ACHN (cell line): ENCODE data around the gene TMBIM6.
A peak's percentile ranks its signal among the peaks of the same experiment; 100 is the strongest.
"Not testable (repeated sequence)": the region's sequence is repeated elsewhere in the genome, so short reads cannot be mapped to it uniquely, and the experiment has no call there.

Experiments used
- DNase-seq: peaks from one replicate; pipeline ENCODE4 v3.0.0-alpha.2; 2015
- in situ Hi-C: cut with HindIII; loops from 2 replicates; pipeline ENCODE4 v1.10.0; 2017; ENCODE audit warnings: low sequenced_read_pairs, low pct_ligation_motif_present, low pct_unique_long_range_greater_than_20kb

The TMBIM6 gene

DNA sequence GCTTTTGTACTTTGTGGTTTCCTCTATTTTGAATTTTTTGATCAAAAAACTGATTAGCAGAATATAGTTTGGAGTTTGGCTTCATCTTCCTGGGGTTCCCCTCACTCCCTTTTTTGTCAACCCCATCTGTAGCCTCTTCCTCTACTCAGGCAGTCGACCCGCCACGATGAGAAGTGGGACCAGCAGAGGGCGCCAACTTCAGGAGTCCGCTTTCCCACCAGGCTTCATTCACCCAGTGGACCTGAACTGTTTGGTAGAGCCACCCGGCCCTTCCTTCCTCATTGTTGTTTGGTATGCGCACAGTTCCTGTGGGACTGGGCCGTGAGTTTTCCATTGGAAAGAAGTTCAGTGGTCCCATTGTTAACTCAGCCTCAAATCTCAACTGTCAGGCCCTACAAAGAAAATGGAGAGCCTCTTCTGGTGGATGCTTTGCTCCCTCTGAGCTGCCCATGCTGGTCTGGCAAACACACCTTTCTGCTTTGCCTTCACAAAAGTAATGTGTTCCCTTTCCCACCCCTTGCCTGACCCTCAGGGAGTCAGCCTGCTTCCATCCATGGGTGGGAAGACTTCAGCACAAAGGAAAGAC is 21.7 kb downstream of the TMBIM6 start:
- peak; percentile 66 for DNase-seq
- in situ Hi-C loops = loop anchor here (10.0 kb wide), 1 partner anchor 72 kb away; no protein-coding TSS in a partner anchor

DNA sequence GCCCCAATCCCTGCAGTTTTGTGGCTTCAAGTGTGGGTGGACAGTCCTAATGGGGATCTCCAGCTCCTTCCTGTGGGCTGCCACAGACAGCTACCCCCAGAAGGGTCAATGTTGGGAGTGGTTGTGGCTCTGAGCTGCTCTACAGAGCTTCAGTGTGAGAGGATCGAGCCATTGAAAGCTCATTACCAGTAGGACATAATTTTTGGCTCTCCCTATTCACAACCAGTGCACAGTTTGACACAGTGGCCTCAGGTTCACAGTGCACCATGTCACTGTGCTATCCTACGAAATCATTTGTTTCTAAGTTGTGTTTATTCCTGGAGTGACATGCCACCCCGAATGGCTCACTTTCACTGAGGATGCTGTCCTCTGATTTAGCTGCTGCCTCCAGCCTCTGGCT is 22.8 kb downstream of the TMBIM6 start:
- in situ Hi-C loops = loop anchor here (10.0 kb wide), 1 partner anchor 71 kb away; no protein-coding TSS in a partner anchor
- no peak for DNase-seq

DNA sequence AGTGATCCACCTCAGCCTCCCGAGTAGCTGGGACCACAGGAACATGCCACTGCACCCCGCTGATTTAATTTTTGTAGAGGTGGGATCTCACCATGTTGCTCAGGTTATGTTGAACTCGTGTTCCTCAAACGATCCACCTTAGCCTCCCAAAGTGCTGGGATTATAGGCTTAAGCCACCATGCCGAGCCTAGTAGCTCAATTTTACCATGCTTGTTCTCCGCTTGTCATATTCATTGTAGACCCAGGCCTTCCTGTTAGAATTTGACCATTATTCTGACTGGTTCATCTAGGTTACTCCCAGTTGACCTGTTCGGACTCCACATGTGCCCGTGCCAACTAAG is 24.7 kb downstream of the TMBIM6 start:
- no peak for DNase-seq
- in situ Hi-C loops = loop anchor here (10.0 kb wide), 1 partner anchor 69 kb away; no protein-coding TSS in a partner anchor

GRCh38 chr12:49767333-49767732 is 26.0 kb downstream of the TMBIM6 start:
- in situ Hi-C loops = loop anchor here (10.0 kb wide), 1 partner anchor 67 kb away; no protein-coding TSS in a partner anchor
- DNase-seq = no peak

GRCh38 chr12:49773102-49773501 is 31.7 kb downstream of the TMBIM6 start:
- in situ Hi-C loops, DNase-seq: not testable (repeated sequence)

GRCh38 chr12:49776413-49776812 is 35.1 kb downstream of the TMBIM6 start:
- in situ Hi-C loops = no loop called here
- peak; percentile 84 for DNase-seq

DNA sequence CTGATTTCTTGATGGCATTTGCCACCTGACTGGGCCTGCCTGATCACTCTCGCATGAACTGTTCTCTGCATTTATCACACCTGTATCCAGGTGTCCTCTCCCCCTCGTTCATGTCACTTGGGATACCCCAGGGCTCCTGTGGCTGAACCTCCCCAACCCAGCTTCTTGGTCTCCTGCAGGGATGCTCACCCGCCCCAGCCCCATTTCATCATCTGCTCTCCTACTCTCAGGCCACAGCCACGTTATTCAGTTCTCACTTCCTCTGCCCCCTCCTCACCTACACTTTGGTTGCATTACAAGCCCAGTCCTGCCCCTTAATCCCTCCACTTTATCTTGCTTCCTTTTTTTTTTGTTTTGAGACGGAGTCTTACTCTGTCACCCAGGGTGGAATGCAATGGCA is 35.5 kb downstream of the TMBIM6 start:
- in situ Hi-C loops = no loop called here
- DNase-seq = no peak

DNA sequence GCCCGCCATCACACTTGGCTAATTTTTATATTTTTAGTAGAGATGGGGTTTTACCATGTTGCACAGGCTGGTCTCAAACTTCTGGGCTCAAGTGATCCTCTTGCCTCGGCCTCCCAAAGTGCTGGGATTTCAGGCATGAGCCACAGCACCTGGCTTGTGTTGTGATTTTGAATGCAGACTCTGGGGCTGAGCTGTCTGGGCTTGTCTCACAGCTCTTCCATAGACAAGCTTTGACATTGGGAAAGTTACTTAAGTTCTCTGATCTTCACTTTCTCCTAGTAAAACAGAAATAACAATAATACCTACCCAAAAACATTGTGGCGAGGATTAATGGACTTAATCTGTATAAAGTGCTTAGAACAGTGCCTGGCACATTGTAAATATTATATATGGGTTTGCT is 36.0 kb downstream of the TMBIM6 start:
- in situ Hi-C loops = no loop called here
- no peak for DNase-seq

DNA sequence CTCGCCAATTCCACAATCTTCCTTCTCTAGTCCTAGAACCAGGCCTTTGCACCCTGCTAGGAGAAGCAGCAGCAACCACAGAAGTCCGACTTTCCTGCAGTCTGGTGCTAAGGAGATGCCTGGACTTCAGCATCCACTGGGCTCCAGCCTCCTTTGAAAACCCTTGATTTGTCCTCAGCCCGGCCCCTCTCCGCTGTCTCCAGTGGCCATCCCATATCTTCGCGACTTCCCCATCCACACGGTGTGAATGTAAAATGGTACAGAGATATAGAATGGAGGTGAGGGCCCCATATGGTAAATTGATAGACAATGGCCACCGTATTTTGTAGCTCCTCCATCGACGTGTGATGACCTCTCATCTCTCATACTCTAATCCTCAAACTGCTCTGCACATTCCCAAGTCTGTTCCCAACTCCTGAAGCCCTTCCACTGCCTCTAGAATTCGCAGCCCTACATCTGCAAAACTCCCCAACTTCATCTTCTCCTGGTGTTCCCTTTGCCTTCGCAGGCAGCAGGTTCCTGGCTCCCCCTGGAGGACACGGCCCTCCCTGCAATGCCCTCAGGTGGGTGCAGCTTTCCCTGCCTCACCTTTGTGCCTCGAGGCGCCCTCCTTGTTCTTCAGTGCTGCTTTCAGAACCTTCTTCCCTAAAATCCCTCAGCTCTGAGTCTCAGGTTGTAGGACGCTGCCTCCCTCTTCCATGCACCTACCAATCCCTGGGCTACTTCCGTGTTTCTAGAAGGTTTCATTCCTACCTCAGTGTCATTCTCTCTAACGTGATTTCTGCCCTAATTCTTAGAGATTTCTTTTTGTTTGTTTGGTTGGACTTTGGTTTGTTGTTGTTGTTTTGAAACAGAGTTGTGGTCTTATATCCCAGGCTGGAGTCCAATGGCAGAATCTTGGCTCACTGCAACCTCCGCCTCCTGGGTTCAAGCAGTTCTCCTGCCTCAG is 36.7 kb downstream of the TMBIM6 start:
- peak; percentile 65 for DNase-seq
- in situ Hi-C loops = no loop called here

DNA sequence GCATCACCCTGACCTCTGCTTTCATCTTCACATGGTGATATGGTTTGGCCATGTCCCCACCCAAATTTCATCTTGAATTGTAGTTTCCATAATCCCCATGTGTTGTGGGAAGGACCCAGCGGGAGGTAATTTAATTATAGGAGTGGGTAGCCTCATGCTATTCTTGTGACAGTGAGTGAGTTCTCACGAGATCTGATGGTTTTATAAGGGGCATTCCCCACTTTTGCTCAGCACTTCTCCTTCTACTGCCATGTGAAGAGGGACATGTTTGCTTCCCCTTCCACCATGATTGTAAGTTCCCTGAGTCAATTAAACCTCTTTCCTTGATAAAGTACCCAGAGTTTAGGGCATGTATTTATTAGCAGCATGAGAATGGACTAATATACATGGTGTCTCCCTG is 38.2 kb downstream of the TMBIM6 start:
- in situ Hi-C loops = no loop called here
- no peak for DNase-seq

GRCh38 chr12:49780914-49781313 is 39.6 kb downstream of the TMBIM6 start:
- in situ Hi-C loops, DNase-seq: not testable (repeated sequence)

DNA sequence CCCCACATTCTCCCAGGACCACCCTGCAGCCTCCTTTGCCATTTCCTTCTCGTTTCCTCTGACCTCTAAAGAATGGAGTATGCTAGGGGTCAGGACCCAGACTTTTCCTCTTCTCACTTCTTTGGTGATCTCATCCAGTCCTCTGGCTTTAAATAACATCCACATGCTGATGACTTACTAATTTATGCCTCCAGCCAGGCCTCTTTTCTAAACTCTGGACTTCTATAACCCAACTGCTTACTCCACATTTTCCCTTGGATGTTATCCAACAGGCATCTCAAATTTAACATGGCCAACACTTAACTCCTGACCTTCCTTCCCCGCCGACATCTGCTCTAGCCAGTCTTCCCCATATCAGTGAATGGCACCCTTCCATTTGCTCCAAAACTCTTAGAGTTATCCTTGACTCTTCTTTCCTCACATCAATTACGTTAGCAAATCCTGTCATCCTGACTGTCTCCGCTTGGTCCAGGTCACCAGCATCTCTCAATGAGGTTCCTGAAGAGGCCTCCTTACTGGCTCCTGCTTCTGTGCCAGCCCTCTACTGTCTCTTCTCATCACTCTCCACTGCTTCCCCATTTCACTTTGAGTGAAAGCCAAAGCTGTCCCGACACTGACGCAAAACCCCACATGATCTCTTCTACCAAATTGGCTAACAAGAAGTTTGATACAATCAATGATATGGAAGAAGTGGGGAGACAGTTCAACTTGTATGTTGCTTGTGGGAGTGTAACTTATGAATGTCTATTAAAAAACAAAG is 42.7 kb downstream of the TMBIM6 start:
- in situ Hi-C loops = no loop called here

GRCh38 chr12:49784756-49785409 is 43.5 kb downstream of the TMBIM6 start:
- in situ Hi-C loops = no loop called here
- DNase-seq = no peak

More for the DNA sequence above, 42.7 kb downstream of the TMBIM6 start:
- no peak for DNase-seq

- in situ Hi-C loops = no loop called here
- DNase-seq = no peak
Observed at GRCh38 chr12:49787672-49788071, 46.3 kb downstream of the TMBIM6 start.

DNA sequence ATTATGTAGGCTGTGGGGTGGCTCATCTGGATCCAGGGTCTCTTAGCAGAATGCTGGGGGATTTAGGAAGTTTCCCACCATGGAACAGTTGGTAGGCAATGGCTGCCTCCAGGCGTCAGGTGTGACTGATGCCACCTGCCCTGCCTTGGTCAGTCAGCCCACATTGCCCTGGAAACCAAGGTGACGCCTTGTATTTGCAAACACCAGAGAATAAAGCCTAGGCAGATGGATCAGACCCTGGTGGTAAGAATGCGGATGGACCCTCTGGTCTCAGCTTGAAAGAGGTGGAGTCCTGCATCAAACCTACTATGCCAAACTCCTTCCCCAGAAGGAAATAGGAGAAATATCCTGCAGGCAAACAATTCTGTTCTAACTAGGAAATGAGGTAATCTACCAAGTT is 48.6 kb downstream of the TMBIM6 start:
- DNase-seq = no peak
- in situ Hi-C loops = no loop called here

DNA sequence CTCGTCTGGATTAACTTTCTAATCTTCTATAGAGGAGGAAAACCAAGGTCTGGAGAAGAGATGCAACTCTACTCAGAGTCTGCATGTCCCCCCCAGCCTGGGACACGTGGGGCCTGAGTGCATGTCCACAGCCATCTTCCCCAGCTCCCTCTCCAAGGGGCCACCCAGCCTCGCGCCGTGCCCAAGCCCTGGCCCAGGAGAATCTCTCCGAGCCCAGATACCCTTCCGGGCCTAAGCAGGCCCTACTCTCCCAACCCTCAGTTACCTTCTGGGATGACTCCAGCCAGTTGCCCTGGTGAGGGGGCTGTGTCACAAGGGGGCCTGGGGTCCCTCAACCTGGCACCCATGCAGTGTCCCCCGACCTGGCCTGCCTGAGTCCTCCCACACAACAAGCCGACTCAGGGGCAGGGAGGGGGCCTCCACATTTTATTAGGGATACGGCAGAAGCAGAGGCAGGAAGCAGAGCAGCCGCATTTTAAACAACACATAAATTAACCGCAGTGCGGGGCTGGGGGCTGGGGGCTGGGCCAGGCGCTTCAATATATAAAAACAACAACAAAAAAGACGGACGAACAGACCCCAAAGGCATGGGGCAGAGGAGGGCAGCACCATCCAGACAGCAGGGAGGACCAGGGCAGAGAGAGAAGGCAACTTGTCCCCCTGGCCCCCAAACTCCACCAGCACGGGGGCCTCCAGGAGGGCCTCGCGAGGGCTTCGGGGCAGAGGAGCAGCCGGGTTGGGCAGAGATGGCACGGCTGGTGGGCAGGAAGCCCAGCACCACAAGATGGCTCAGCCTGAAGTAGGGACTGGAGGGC is 49.6 kb downstream of the TMBIM6 start:
- no peak for DNase-seq
- in situ Hi-C loops = no loop called here

GRCh38 chr12:49791700-49792099 is 50.3 kb downstream of the TMBIM6 start:
- in situ Hi-C loops = no loop called here
- DNase-seq = no peak
